ENCODE data around the gene GAS1. TPM values are rescaled to one million over a fixed set of nuclear protein-coding genes. Genes with fewer than 3 reads are reported as not detected.

Gene GAS1
- total and polyA plus RNA-seq, 2 of the 8 experiments (the other 6 are each of a cell fraction or from before 2014, with no cell fraction given), result 2.8 to 5.7 TPM

DNA sequence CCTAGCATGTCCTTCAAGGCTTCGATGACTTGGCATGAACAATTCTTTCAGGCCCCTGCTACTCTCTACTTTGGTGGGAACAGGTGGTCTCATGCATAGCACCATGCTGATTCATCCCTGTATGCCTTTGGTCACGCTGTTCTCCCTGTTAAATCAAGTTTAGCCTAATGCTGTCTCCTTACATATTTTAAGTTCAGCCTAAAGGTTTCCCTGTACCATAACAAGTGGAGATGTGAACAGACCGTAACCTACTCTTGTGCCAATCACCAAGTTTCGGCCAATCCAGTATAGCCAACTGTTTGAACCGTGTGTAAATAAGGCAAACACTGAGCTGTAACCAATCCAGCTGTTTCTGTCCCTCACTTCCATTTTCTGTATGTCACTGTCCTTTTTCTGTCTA, 8.0 kb downstream of the GAS1 start (continued):
- TF ChIP-seq CEBPB (IDR thresholded peaks at IDR 0.05; ENCODE audit: low read depth, low read length) (no peak), NRF1 (IDR thresholded peaks at IDR 0.05; ENCODE audit: low read depth, low read length) (no peak), RXRA (IDR thresholded peaks at IDR 0.05; ENCODE audit: insufficient read depth, low read depth, low read length) (no peak), BCL11A (IDR thresholded peaks at IDR 0.05; ENCODE audit: low read depth in 2 of 2, low read length in 2 of 2) (no peak), CBX5 (IDR thresholded peaks at IDR 0.05; ENCODE audit: low read depth, low read length) (no peak), FOSL1 (IDR thresholded peaks at IDR 0.05; ENCODE audit: insufficient read depth, low read depth, low read length) (no peak)
